ENCODE data around the gene ACVR1B.

DNA sequence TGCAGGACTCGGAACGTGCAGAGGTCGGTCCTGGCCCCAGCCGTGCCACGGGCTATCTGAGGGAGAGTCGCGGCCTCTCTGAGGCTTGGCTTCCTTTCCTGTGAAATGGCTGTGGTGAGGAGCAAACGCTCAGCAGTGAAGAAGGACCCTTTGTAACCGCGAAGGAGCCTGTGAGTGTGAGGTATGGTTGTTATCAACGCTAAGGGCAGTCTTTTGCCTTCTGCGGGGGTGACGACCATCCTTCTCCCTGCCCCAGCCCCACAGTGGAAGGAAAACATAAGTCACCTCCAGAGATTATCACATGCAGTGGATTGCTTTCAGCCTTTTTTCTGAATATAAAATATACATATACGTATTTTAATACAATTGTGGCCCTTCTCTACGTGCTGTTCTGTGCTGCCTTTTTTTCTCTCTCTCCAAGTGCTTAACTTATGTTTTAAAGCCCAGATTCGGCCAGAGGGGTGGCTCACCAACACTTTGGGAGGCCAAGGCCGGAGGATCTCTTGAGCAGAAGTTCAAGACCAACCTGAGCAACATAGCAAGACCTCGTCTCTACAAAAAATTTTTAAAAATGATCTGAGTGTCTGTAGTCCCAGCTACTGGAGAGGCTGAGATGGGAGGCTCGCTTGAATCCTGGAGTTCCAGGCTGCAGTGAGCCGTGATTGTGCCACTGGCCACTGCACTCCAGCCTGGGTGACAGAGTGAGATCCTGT is 72.6 kb downstream of the ACVR1B start:
- TF ChIP-seq CTCF (IDR thresholded peaks at IDR 0.05; ENCODE audit: low read depth, low read length) (no peak; the same call in none of the 2 replicates), EZH2phosphoT487 (IDR thresholded peaks at IDR 0.05; ENCODE audit: low read depth) (no peak)

All from OCI-LY3 (cell line).